ENCODE measurements around the gene FBLN7. TPM values are rescaled to one million over a fixed set of nuclear protein-coding genes. Genes with fewer than 3 reads are reported as not detected.

Gene FBLN7
- total RNA-seq, 2 experiments from 2014 or later, result 7.4 to 7.9 TPM

DNA sequence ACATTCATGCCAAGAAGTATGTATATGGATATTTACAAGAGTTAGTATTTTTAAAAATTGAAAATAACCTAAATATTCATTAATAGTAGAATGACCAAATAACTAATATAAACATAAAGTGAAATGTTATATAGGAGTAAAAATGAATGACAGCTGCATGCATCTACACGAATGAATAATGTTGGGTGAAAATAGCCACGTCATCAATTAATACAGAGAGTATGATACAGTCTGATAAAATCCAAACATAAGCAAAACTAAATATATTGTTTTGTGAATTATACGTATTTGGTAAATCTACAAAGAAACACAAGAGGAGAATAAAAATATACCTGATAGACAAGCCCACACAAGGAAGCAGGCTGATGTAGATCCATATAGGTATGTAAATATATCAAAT lies 92.2 kb downstream of the FBLN7 start:
- no peak for DNase-seq
- Mint-ChIP-seq H3K27ac (no peak overlapping the region), H3K27me3 (no peaks in the 10 kb centered on the region), H3K9me3 (no peaks in the 10 kb centered on the region), H3K36me3 (ENCODE audit: low read depth) (peaks cover 38% of the 10 kb centered on the region), H3K4me1 (ENCODE audit: low read depth) (no peaks in the 10 kb centered on the region), H3K4me3 (no peak overlapping the region)
- CTCF ChIA-PET, result no interaction called here
- intact Hi-C loops (cut with micrococcal nuclease), result no loop called here
- ATAC-seq, result no peak
- POLR2A ChIA-PET, result no interaction called here
- TF ChIP-seq, protein P1, sequence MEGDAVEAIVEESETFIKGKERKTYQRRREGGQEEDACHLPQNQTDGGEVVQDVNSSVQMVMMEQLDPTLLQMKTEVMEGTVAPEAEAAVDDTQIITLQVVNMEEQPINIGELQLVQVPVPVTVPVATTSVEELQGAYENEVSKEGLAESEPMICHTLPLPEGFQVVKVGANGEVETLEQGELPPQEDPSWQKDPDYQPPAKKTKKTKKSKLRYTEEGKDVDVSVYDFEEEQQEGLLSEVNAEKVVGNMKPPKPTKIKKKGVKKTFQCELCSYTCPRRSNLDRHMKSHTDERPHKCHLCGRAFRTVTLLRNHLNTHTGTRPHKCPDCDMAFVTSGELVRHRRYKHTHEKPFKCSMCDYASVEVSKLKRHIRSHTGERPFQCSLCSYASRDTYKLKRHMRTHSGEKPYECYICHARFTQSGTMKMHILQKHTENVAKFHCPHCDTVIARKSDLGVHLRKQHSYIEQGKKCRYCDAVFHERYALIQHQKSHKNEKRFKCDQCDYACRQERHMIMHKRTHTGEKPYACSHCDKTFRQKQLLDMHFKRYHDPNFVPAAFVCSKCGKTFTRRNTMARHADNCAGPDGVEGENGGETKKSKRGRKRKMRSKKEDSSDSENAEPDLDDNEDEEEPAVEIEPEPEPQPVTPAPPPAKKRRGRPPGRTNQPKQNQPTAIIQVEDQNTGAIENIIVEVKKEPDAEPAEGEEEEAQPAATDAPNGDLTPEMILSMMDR (IDR thresholded peaks at IDR 0.05), result no peak

Other genes starting within 250 kb of the FBLN7 start
- gene MERTK, start 239.8 kb upstream of the FBLN7 start, total RNA-seq, result under 1 TPM; 0.43 to 0.70 TPM
- 10 to 100 TPM; 11.4 to 12.2 TPM for gene TMEM87B, start 83.1 kb upstream of the FBLN7 start, total RNA-seq
- 10 to 100 TPM; 16.7 to 22.1 TPM for gene ZC3H8, start 116.7 kb downstream of the FBLN7 start, total RNA-seq
- 10 to 100 TPM; 16.9 to 17.6 TPM for gene ZC3H6, start 137.2 kb downstream of the FBLN7 start, total RNA-seq